ENCODE data around the gene TAF15.

Gene TAF15

DNA sequence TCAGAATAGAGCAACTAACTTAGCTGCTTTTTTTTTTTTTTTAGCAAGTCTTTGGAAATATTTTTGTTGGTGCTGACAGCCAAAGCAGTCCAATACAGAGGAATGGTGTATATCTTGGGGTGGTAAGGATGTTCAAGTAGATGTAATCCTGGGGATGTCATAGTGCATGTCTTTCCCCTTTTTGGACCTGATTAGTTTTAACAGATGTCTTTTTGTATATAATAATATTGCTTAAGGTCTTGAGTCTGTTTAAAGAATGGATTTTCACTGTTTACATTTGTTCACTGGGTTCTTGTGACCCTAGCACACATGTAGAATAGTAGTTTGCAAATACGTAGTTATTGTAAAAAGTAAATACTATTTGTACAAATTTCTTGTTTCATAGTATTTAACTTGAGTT is 7.9 kb downstream of the TAF15 start:
- no peak overlapping the region for H3K4me3 ChIP-seq (ENCODE audit: low read depth, low read length)

DNA sequence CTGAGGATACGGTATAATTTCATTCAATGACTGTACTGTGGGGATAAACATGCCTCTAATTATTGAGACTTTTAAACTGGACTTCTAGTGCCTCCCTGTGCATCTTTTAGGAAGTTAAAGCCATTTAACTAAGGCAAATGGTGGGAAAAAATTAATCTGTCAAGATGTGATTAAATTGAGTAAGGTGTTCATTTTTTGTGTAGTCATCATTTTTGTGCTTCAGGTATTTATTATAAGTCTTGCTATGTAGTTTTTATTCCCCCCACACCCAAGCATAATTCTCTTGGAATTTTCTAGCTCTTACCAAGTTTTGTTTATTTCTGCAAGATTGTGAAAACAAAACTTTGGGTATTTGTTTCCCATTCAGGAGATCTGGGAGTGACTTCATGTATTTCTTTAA is 10.2 kb downstream of the TAF15 start:
- no peak overlapping the region for H3K4me3 ChIP-seq (ENCODE audit: low read depth, low read length)

DNA sequence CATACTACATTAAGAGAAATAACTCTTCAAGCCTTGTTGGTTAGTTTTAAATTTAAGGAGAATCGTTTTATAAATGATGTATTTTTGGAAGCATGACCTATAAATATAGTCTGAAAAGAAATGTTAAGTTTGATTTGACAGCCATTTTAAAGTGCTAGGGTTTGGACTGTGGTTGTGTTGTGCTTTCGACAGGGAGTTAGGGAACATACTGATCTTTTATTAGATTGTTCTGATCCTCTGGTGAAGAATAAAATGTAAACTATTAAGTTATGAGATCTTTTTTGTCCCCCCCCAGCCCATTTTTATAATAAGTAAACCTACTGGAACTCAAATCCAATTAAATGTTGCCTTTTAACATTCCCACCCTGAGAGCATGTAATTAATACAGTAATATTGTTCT is 12.0 kb downstream of the TAF15 start:
- no peak overlapping the region for H3K4me3 ChIP-seq (ENCODE audit: low read depth, low read length)

DNA sequence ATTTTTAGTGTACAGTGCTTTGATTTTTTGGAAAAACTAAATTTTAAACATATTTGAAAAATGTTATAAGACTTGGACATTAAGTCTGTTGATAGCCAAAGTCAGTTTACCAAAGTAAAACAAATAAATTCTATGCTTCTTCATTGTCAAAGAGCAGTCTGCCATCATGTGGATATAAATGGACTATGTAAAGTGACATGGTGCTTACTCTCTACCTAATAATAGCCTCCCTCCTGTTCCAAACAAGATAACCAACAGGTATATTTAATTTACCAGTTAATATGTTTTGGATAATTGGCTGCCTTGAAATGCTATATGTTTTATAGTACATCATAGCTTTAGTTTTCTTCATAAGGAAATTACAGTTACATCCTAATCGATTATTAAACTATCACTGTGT is 15.9 kb downstream of the TAF15 start:
- H3K4me3 ChIP-seq (ENCODE audit: low read depth, low read length), result no peak overlapping the region

DNA sequence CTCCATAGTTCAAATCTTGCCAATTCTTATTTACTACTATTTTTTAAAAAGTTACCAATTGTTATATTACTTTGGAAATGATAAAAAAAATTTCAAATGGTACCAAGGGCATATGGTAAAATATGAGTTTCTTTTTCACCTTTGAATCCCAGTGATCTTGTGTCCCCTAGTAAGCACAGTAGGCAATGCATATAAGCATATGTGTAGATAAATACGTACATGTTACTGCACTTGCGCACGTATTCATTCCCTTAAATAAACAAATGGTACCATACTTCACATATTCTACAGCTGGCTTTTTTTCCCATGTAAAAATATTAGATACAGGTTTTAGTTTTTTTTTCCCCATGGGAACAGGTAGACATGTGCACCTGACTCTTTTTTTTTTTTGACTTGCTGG is 31.8 kb downstream of the TAF15 start:
- H3K4me3 ChIP-seq (ENCODE audit: low read depth, low read length), result no peak overlapping the region

DNA sequence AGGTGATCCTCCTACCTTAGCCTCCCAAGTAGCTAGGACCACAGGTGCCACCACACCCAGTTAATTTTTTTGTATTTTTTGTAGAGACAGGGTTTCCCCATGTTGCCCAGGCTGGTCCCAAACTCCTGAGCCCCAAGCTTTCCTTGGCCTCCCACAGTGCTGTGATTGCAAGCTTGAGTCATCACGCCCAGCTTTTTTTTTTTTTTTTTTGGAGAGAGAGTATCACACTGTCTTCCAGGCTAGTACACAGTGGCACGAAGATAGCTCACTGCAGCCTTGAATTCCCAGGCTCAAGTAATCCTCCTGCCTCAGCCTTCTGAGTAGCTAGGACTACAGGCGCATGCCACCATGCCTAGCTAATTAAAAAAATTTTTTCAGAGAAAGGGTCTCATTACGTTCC is 32.2 kb downstream of the TAF15 start:
- no peak overlapping the region for H3K4me3 ChIP-seq (ENCODE audit: low read depth, low read length)

DNA sequence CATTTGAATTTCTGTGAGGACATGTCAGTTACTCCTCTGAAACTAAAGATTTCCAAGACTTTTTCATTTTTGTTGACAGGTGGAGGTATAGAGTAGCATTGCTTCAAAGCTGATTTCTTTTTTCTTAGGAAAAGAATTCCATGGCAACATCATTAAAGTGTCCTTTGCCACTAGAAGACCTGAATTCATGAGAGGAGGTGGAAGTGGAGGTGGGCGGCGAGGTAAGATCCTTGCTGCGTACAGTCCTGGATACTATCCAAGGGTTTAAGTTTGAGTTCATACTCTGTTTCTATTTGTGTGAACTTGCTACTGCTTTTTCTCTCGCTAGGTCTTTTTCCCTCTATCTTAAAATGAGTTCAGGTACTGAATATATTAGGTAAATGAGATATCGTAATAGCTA is 33.0 kb downstream of the TAF15 start:
- no peak overlapping the region for H3K4me3 ChIP-seq (ENCODE audit: low read depth, low read length)

DNA sequence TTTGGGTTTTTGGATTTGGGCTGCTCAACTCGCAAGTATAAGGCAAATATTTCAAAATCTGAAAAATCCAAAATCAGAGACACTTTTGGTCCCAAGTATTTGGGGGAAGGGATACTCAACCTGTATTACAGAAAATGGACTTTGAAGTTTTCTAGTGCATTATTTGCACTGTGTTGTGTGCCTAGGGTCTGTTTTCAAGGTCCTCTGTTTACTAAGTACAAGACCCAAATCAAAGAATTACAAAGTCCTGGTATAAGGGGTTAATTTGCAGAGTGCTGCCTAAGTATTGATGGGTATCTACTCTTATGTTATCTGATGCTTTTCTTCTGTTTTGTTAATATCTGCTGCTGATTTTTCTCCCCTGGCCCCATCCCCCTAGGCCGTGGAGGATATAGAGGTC is 34.4 kb downstream of the TAF15 start:
- no peak overlapping the region for H3K4me3 ChIP-seq (ENCODE audit: low read depth, low read length)

DNA sequence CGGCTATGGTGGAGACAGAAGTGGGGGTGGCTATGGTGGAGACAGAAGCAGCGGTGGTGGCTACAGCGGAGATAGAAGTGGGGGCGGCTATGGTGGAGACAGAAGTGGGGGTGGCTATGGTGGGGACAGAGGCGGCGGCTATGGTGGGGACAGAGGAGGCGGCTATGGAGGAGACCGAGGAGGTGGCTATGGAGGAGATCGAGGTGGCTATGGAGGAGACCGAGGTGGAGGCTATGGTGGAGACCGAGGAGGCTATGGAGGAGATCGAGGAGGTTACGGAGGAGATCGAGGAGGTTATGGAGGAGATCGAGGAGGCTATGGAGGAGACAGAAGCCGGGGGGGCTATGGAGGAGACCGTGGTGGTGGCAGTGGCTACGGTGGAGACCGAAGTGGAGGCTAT is 35.3 kb downstream of the TAF15 start:
- H3K4me3 ChIP-seq (ENCODE audit: low read depth, low read length), result no peak overlapping the region

DNA sequence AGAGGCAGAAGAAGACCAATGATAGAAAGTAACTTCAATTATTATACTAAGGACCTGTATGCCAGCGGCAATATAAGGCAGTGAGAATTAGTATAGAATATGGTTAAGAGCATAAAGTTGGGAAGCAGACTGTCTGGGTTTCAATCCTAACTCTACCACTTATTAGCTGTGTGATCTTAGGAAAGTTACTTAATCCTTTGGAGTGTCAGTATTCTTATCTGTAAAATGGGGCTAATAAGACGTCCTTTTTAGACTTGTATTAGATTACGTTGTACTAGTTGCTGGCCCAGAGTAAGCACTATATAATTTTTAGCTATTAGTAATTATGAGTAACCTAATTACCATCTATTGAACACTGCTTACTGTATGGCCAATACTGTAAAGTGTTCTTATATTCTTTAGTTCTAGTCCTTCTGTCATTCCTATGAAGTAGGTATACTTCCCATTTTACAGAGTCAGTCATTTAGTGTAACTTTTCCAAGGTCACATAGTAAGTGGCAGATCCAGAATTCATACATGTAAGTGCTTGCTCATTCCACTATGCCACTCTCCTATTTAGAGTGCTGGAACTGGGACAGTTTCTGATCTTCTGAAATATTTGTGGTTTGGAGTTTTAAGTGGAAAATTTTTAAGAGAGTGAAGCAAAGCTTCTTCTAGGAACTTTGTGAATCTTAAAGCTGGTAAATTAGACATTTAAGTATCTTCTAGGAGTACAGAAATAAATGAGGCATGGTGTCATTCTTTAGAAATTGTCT is 36.9 kb downstream of the TAF15 start:
- no peak overlapping the region for H3K4me3 ChIP-seq (ENCODE audit: low read depth, low read length)

DNA sequence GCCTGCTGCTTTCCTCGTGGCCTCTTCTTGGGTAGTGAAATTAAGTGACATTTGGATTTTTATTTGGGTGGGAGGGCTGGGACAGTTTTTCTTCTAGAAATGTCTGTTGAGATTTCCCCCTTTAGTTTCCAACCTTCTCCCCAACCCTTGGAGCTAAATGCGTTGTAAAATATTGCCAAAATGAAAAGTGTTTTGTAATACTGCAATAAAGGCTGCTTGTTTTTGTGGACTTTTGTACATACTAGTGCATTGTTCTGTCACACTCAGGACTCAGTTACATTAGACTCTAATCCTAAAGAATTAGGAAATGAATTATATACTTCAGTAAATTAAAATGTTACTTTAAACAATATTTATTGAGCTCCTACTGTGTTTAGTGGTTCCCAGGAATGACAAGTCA is 37.7 kb downstream of the TAF15 start:
- no peak overlapping the region for H3K4me3 ChIP-seq (ENCODE audit: low read depth, low read length)

DNA sequence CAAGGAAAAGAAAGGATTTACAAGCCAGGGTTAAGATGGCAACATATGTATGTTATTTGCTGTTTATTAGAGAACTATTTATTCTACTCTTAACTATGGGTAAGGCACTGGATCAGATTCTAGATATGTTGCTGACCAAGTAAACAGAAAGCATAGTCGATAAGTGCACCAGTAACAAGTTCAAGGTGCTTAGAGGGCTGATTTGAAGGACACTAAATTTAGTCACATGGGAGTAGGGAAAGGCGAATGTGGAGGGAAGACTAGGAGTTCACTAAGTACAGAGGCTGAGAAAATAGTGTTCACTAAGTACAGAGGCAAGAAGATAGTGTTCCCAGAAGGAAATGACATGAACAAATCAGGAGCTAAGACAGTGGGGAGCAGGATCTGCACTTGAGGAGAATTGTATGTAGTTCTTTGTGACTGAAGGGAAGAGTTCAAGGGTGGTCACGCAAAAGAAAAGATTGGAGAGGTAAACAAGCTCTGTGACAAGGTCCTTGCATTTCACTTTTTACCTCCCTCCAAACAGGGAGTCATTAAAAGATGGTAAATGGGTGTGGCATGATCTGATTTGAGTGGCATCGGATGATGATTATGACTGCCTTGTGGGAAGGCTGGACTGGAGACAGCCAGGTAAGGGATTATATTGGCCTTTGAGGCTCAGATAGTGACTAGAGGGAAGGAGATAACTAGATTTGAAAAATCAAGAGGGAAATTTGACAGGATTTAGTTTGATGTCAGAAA is 38.5 kb downstream of the TAF15 start:
- no peak overlapping the region for H3K4me3 ChIP-seq (ENCODE audit: low read depth, low read length)

DNA sequence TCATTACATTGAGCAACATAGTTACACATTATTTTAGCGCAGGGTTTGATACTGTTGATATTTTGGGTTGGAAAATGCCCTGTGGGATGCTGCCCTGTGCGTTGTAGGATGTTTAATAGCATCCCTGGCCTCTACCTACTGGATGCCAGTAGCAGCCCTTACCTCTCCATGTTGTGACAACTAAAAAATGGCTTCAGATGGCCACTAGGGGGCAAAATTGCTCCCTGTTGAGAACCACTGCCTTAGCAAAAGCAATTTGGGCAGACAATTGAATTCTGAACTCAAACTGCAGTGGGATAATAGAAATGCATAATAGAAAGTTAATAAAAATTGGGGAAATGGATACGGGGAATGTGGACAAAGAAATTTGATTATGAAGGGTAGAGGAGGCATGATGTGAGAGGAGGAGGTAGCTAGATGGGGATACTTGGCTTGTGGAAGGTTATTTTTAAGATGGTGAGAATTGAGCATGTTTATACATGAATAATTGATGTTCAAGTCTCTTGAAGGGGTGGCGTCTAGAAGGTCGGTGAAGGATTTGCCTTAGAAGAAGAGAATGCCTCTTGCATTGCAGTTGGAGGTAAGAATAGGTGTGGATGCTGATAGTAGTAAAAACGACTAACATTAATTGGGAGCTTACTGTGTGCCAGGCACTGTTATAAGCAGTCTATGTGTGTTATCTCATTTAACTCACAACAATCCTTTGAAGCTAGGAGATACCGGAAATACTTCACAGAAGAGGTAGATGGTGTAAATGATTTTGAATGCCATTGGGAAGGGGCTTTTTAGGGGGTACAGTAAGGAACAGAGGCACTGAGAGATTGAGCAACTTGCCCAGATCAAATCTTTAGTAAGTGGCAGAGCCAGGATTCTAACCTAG is 40.4 kb downstream of the TAF15 start:
- no peak overlapping the region for H3K4me3 ChIP-seq (ENCODE audit: low read depth, low read length)

DNA sequence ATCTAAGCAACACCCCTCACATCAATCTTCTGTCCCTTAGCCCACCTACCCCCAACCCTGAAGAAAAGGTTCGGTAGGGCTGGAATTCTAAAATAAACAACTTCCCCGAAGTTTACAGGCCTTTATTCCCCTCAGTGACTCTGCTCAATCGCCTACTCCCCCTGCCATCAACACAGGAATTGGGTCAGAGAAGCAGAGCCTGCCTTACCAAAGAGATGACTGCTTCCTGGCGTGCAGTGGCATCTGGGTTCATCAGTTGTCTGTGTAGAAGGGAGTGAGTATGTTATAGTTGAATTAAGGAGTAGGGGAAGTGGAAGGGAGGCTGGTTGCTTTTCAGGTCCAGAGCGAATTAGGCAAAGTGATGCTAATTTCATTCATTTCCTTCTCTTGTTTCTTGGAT is 46.7 kb downstream of the TAF15 start:
- no peak overlapping the region for H3K4me3 ChIP-seq (ENCODE audit: low read depth, low read length)

DNA sequence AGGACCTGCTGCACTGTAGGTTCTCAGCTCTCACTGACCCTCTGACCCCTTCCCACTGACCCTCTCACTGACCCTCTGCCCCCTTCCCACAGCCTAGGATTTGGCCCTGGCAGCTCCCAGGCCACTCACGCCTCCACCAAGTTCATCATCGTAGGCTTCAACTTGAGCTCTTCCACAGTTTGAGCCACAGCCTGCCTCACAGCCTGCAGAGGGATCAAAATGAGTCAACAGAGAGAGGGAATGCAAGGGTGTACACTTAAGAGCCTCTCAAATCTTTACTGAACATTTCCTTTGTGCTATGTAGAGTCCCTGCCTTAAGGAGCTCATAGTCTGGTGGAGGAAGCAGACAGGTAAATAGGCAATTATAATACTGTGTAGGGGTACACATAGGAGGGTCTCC is 47.3 kb downstream of the TAF15 start:
- no peak overlapping the region for H3K4me3 ChIP-seq (ENCODE audit: low read depth, low read length)

DNA sequence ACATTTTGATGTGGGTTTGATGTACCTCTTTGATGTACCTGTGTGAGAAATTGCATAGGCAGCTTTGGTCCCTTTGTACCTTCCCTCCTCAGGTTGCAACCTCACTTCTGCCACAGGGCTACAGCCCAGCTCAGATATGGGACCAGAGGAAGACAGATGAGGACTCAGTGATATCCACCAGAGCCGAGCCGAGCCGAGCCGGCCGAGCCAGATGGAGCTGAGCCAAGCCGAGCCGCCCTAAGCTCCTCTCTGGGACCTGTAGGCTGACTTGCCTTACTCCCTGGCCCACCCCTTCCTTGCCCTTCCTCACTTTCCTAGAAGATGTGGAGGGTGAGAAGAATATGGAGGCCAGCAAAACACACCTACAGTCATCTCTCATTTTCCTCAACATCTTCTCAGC is 55.6 kb downstream of the TAF15 start:
- no peak overlapping the region for H3K4me3 ChIP-seq (ENCODE audit: low read depth, low read length)

DNA sequence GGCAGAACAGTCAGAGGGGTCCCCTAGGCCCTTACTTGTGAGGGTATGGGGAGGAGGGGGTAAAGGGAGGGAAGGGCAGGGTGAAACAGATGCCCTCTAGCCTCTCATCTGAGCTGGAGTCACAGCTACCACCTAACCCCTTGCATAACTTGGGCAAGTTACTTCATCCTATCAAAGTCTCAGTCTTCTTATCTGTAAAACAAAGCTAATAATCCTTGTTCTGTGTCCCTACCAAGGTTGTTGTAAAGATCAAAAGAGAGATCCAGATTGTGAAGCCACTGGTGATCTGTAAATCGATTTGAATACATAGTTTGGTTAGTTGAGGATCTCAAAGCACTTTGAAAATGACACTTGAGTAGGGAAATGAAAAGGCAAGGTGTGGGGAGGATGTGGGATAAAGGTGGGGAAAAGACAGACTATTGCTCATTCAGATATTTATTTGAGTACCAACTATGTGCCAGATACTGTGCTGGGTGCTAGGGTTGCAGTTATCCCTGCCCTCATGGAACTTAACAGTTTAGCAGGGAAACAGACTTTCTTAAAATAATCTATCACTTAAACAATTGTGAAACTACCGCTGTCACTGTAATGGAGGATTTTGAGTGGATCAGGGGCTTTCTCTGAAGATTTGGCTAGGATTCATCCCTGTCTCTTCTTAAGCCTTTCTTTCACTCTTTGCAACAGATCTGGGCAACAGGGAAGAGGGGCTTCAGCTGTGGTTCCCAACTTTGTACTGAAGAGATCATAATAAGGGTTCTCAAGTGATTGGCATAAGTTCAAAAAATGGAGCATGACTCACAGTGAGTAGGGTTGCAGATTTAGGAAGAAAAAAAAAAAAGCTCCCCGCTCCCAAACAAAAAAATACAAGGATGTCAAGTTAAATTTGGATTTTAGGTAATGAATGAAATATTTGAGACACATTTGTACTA is 56.4 kb downstream of the TAF15 start:
- no peak overlapping the region for H3K4me3 ChIP-seq (ENCODE audit: low read depth, low read length)

DNA sequence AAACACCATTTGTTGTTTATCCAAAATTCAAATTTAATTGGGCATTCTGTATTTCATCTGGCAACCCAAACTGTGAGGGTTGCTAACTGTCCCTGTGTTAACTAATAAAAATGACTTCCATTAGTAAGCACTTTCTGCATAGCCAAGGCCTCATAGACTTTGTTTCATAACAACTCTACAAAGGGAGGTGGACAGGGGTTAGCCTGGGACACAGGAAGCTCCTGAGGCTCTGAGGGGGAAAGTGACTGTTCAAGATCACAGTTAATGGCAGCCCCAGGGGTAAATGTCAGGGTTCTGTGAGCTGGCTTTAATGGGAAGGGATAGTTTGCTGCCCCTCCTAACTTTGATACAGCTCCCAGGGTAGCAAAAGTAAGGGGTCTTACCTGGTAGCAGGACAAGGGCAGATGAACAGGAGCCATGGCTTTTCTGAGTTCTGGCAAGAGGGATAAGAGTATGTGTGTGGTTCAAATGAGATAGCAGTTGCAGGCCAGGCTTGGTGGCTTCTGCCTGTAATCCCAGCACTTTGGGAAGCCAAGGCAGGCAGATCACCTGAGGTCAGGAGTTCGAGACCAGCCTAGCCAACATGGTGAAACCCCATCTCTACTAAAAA is 57.2 kb downstream of the TAF15 start:
- H3K4me3 ChIP-seq (ENCODE audit: low read depth, low read length), result no peak overlapping the region

DNA sequence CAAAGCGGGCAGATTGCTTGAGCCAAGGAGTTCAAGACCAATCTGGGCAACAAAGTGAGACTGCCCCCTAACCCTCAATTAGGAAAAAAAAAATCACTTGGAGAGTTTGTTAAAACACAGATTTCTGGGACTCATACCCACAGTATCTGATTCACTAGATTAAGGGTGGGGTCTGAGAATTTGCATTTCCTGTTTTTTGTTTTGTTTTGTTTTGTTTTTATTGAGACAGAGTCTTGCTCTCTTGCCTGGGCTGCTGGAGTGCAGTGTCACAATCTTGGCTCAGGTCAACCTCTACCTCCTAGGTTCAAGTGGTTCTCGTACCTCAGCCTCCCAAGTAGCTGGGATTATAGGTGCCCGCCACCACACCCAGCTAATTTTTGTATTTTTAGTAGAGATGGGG is 58.3 kb downstream of the TAF15 start:
- no peak overlapping the region for H3K4me3 ChIP-seq (ENCODE audit: low read depth, low read length)

DNA sequence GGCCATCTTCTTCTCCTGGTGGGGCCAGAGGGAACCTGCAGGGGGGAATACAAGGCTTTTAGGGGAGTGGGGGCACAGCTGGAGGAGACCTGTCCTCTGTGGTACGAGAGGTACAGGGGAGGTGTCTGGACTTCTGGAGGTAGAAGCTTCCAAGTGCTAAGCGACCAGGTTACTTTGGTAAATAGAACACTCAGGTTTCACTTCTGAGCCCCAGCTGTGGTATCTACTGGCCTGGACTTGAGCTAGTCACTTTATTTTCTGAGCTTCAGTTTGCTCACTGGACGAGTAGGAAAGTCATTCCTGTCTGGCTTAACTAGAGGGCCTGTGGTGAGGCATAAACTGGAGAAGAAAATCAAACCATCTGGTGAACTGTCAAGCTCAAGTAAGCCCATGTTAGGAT is 59.5 kb downstream of the TAF15 start, which contains the start of gene HEATR9:
Gene HEATR9, minus strand, starts transcription at position 155 of the 400 bp plus-strand sequence. Its CDS starts 149 bp downstream, at position 6.
- H3K4me3 ChIP-seq (ENCODE audit: low read depth, low read length), result no peak within 1 kb of the TSS

Data from iPS-11a (cell line).